Non-pigmented ciliary epithelial cell (primary cell): Measurements from ENCODE around the gene LRRC72.
"Not testable (repeated sequence)": the region's sequence is repeated elsewhere in the genome, so short reads cannot be mapped to it uniquely, and the experiment has no call there.

Source experiments
- DNase-seq: peaks from one replicate; pipeline ENCODE4 v3.0.0-alpha.2; 2010; ENCODE audit warnings: low read depth

The LRRC72 gene

GRCh38 chr7:16528520-16528919, 1.9 kb downstream of the LRRC72 start:
- DNase-seq: peak; percentile 0

DNA sequence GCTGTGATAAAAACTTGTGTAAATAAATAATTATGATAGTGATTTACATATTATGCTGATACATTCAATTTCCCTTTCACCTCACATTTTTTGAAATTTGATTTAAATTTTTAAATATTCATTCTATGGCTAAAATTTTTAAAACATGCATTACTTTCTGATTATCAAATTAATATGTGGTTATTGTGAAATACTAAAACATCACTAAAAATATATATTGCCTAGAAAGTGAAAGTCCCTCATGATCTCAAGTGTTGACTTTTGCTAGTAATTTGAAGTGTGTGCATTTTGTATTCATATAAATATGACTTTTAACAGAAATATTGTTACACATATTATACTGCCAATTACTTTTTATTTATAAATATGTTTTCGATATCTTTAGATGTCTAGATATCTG, 3.1 kb downstream of the LRRC72 start:
- DNase-seq: no peak

DNA sequence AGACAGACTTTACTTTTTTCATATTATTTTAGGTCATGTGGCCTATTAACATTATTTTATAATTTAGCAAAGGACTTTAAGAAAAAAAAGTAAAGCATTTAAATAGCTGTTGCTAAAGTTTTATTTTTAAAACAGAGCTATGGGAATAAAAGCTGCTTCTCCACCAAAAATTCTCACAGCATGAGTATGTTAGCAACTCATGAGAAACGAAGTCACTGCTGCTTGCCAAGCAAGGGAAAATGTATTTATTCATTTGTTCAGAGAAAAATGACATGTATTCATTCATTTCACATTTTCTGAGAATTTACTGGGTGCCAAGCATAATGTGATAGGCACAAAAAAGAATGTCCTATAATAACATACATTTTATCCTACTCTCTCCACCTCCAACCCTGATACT, 5.1 kb downstream of the LRRC72 start:
- no peak for DNase-seq

DNA sequence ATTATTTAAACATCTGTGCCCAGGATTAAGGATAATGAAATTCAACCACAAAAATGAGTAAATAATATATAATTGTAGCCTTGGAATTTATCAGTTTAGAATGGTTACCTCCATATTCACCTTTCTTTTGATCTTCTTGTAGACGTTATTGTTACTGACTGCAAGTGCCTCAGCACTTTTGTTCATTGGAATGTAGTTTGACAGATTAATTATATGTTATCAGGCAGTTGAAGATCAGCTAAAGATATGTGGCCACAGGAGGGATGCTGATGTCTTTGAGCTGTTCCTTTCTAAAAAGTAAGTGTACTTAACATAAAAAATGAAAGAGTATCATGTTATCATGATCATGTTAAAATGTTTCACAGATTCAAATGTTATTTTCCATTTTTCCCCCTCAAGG, 5.6 kb downstream of the LRRC72 start:
- no peak for DNase-seq

- DNase-seq: no peak
These were observed 8.9 kb downstream of the LRRC72 start for GRCh38 chr7:16535500-16535899.

DNA sequence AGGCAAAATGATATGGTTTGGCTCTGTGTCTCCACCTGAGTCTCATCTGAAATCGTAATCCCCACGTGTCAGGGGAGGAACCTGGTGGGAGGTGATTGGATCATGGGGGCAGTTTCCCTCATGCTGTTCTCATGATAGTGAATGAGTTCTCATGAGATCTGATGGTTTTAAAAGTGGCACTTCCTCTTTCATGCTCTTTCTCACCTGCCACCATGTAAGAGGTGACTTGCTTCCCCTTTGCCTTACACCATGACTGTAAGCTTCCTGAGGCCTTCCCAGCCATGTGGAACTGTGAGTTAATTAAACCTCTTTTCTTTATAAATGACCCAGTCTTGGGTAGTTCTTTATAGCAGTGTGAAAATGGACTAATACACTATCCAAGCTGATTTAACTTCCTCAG, 13.9 kb downstream of the LRRC72 start:
- not testable (repeated sequence) for DNase-seq

GRCh38 chr7:16542401-16542800, 15.8 kb downstream of the LRRC72 start:
- no peak for DNase-seq

DNA sequence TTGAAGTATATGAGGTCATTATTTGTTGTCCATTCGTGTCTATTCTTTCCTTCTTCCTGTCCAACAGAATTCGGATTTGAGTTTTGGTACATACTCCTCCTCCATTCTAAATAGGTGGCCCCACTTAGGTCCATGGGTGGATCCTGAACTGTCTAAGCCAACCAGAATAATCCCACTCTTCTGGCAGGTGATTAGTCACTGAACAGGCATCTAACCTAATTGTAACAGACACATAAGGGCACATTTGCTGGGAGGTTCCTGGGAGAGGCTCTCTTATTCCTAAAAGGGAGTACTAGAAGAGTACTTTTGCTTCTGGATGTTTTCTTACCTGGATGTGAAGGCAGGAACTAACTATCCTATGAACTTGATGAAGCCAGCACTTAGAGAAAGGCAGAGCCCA, 16.8 kb downstream of the LRRC72 start:
- DNase-seq: no peak

DNA sequence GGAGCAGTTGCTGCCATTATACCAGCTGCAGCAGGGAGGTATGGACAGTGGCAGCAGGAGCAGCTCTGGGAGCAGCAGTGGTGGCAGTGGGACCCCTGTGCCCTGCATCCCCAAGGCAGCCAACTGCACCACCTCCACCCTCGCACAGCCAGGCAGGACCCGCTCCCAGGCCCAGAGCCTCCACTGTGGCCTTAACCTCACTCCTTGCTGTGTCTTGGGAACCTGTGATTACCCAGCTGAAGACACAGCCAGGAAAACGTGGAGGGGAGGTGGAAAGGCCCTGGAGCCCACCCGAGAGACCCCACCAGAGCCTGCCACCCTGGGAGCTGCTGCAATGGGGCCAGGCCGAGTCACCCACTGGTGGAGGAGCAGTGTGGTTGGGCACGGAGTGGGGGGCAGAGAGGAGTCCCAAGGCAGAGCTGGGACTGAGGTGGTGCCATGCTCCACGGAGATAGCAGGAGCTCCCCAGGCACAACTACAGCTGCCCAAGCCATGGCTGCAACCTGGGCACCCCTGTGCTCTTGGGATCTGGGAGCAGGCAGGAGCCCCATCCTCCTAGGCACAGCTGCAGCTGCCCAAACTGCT, 20.4 kb downstream of the LRRC72 start:
- DNase-seq: no peak

GRCh38 chr7:16548428-16548827, 21.8 kb downstream of the LRRC72 start:
- DNase-seq: no peak

GRCh38 chr7:16550671-16551070, 24.0 kb downstream of the LRRC72 start:
- DNase-seq: no peak

DNA sequence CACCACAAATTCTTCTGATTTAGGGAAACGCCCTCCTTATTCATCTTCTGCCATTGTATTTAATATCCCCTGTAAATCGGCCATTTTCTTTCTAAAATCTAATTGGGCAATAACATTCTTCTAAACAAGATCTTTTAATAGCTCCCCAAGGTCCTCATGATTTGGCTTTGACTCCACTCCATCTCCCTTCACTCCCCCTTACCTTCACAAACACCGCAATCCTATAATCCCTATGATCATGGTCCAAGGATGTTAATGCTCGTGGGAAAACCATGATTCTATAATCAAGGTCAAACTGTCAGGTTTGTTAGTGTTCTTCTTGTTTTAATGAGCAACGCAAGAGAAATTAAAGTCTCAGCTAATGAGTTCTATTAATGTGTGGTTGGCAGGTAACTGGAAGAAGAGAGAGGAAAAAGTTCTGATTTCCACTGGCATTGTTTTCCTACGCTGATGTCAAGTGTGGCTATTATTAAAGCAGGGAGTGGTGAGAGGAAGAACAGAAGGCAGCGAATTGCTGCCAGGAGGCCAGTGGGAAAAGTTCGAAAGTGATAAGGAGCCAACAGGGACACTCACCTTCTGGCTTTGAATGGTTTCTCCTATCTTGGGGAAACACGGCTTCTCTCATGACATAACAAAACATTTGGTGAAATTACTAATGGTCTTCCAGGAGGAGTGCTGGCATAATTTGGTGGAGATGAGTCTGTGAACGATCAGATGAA, 28.1 kb downstream of the LRRC72 start:
- no peak for DNase-seq

DNA sequence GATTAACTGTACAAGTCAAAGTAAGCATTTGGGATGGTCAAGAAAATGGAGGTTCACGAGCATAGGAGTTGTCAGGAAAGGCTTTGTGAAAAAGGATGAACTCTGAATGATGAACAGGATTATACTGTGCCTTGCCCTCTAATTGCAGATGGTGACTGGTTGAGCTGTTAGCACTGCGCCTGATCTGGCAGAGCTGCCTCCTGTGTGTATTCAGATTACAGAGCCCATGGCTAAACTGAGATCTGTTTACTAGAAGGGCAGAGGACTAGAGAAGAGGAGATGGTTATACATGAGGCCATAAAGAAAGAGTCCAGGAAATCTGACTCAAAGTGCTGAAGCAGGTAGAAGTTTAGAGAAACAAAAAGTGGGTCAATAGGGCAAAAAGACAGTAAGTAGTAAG, 29.7 kb downstream of the LRRC72 start:
- no peak for DNase-seq

DNA sequence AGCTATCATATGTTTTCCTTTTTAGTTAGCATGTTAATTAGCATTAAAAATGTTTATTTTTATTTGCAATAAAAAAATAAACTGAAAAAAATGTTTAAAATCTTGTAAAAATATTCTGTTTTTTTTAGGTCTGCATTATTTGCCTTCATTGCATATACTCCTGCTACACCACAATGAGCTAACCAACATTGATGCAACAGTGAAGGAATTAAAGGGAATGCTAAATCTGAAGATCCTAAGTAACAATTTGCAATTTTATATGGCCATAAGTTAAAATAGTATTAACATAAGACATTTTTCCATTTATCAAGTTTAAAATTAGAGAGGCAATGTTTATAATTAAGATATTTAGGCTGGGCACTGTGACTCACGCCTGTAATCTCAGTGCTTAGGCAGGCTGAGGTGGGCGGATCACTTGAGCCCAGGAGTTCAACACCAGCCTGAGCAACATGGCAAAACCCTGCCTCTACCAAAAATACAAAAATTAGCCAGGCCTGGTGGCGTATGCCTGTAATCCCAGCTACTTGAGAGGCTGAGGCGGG, 32.2 kb downstream of the LRRC72 start:
- no peak for DNase-seq

DNA sequence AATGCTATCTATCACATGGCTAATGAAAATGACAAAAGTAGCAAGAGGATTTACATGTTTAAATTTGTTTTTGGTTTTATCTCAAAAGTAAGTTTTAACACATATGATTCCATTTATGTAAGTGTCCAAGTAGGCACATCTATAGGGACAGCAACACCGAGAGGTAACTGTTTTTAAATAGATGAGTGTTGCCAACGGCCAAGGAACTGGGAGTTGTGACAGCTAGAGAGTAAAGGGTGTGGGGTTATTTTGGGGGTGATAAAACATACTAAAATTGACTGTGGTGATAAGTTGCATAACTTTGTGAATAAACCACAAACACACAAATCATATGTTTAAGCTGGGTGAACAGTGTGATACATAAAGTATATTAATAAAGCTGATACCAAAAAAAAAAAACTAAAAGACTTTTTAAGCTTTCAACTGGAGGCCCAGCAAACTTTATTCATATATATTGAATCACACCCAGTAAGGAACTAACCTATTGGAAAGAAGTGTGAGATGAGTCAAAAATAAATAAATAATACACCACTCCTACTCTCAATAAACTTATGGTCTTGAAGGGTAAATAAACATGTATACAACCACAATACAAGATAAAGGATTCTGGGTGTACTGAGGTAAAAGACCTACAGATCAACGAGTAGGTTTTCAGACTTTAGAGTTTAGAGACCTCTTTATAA, 33.0 kb downstream of the LRRC72 start:
- DNase-seq: no peak

DNA sequence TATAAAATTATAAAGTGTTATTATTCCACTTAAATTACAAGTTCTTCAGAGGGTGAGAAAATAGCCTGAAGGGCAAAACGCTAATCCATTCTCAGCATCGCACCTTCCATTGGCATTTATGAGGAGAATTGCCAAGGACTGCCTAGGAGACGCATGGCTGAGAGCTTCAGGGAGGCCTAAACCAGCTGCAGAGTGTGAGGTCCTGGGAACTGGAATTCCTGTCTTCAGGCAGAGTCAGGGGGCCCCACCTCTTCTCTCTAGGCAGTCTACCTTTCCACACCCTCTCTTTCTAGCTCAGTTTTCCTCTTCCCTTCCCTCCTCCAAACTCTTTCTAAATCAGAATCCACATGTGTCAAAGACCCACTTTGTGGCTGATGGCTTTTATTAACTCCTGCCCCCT, 35.3 kb downstream of the LRRC72 start:
- DNase-seq: no peak

GRCh38 chr7:16562456-16563220, 36.0 kb downstream of the LRRC72 start:
- no peak for DNase-seq

- DNase-seq: no peak
These were observed 36.8 kb downstream of the LRRC72 start for GRCh38 chr7:16563281-16564022.

GRCh38 chr7:16564023-16564380, 37.4 kb downstream of the LRRC72 start:
- DNase-seq: no peak

DNA sequence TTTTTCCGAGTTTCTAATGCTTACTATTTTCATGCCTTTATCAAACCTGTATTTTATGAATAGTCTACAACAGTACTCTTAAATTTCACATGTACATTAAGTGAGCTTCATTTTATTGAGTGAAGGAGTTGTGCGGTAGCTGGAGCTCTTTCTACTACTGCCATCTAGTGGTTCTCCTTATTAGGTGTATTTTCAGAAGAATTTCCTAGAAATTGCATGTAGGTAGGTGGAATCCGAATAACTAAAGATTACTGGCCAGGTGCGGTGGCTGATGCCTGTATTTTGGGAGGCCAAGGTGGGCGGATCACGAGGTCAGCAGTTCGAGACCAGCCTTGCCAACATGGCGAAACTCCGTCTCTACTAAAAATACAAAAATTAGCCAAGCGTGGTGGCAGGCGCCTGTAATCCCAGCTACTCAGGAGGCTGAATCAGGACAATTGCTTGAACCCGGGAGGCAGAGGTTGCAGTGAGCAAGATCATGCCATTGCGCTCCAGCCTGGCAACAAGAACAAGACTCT, 38.3 kb downstream of the LRRC72 start:
- peak; percentile 15 for DNase-seq

DNA sequence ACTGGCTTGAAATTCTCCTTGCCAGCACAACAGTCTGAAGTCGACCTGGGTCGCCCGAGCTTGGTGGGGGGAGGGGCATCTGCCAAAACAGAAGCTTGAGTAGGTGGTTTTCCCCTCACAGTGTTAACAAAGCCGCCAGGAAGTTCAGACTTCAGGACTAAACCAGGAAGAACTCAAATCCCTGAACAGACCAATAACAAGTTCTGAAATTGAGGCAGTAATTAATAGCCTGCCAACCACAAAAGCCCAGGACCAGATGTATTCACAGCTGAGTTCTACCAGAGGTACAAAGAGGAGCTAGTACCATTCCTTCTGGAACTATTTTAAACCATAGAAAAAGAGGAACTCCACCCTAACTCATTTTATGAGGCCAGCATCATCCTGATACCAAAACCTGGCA, 45.3 kb downstream of the LRRC72 start:
- no peak for DNase-seq

GRCh38 chr7:16579216-16579615, 52.6 kb downstream of the LRRC72 start:
- no peak for DNase-seq
